Measurements from ENCODE around the gene GPR146. TPM values are rescaled to one million over a fixed set of nuclear protein-coding genes. Genes with fewer than 3 reads are reported as not detected.

GPR146 gene
- total RNA-seq, 1 experiment from 2014 or later, result 1.8 TPM

- H3K36me3 ChIP-seq (ENCODE audit: control insufficient read depth, insufficient read depth, low read length), result no peaks in the 10 kb centered on the region
- no peaks in the 10 kb centered on the region for H3K9me3 ChIP-seq
- no peak for TF ChIP-seq CTCF (IDR thresholded peaks at IDR 0.05; ENCODE audit: insufficient read depth in 1 of 2, low read depth in 1 of 2, low read length in 1 of 2, severe bottlenecking in 1 of 2, unreplicated experiment in 1 of 2)
- H3K27ac Mint-ChIP-seq (ENCODE audit: unreplicated experiment), result no peak overlapping the region
- no TSS peak for BruUV-seq (replicated peaks)
- no peak for DNase-seq
- no peaks in the 10 kb centered on the region for H3K27me3 Mint-ChIP-seq (ENCODE audit: insufficient read depth, unreplicated experiment)
- H3K4me3 Mint-ChIP-seq (ENCODE audit: unreplicated experiment), result no peak overlapping the region
- POLR2A ChIA-PET, result no interaction called here
- no peaks in the 10 kb centered on the region for H3K27me3 ChIP-seq (replicated peaks; ENCODE audit: control insufficient read depth, insufficient read depth, low read length)
- no peaks in the 10 kb centered on the region for H3K9me3 Mint-ChIP-seq (ENCODE audit: unreplicated experiment)
- H3K4me1 ChIP-seq, result no peaks in the 10 kb centered on the region
- CTCF ChIA-PET, result interaction anchor here (0.6 kb wide), 1 partner anchor 1370 kb away, joined by 4 read pairs; no protein-coding TSS in a partner anchor
- no peak overlapping the region for H3K4me3 ChIP-seq (ENCODE audit: low read depth, low read length)
- H3K36me3 Mint-ChIP-seq (ENCODE audit: insufficient read depth, unreplicated experiment), result peaks cover 14% of the 10 kb centered on the region
- H3K4me1 Mint-ChIP-seq (ENCODE audit: low read depth, unreplicated experiment), result no peaks in the 10 kb centered on the region
- intact Hi-C loops (cut with micrococcal nuclease; ENCODE audit: unreplicated experiment), result no loop called here
Measured at GRCh38 chr7:1074593-1075431, 30.5 kb downstream of the GPR146 start.

- no peak overlapping the region for H3K27ac Mint-ChIP-seq (ENCODE audit: unreplicated experiment)
- no peaks in the 10 kb centered on the region for H3K9me3 Mint-ChIP-seq (ENCODE audit: unreplicated experiment)
- TF ChIP-seq CTCF (IDR thresholded peaks at IDR 0.05; ENCODE audit: insufficient read depth in 1 of 2, low read depth in 1 of 2, low read length in 1 of 2, severe bottlenecking in 1 of 2, unreplicated experiment in 1 of 2), result no peak
- no peaks in the 10 kb centered on the region for H3K9me3 ChIP-seq
- H3K36me3 Mint-ChIP-seq (ENCODE audit: insufficient read depth, unreplicated experiment), result peaks cover 4% of the 10 kb centered on the region
- H3K4me1 ChIP-seq, result no peaks in the 10 kb centered on the region
- no peaks in the 10 kb centered on the region for H3K27me3 Mint-ChIP-seq (ENCODE audit: insufficient read depth, unreplicated experiment)
- no peak for DNase-seq
- H3K4me3 ChIP-seq (ENCODE audit: low read depth, low read length), result no peak overlapping the region
- H3K36me3 ChIP-seq (ENCODE audit: control insufficient read depth, insufficient read depth, low read length), result no peaks in the 10 kb centered on the region
- H3K4me1 Mint-ChIP-seq (ENCODE audit: low read depth, unreplicated experiment), result no peaks in the 10 kb centered on the region
- BruUV-seq (replicated peaks), result no TSS peak
- ChIA-PET POLR2A (interaction anchor here (0.6 kb wide), 1 partner anchor 110 kb away, joined by 3 read pairs; no protein-coding TSS in a partner anchor), CTCF (interaction anchor here (0.6 kb wide), 1 partner anchor 99 kb away, joined by 3 read pairs; no protein-coding TSS in a partner anchor)
- no peaks in the 10 kb centered on the region for H3K27me3 ChIP-seq (replicated peaks; ENCODE audit: control insufficient read depth, insufficient read depth, low read length)
- no peak overlapping the region for H3K4me3 Mint-ChIP-seq (ENCODE audit: unreplicated experiment)
- intact Hi-C loops (cut with micrococcal nuclease; ENCODE audit: unreplicated experiment), result no loop called here
Measured at GRCh38 chr7:1076184-1077072, 32.1 kb downstream of the GPR146 start.

- no TSS peak for BruUV-seq (replicated peaks)
- no peaks in the 10 kb centered on the region for H3K4me1 Mint-ChIP-seq (ENCODE audit: low read depth, unreplicated experiment)
- TF ChIP-seq CTCF (IDR thresholded peaks at IDR 0.05; ENCODE audit: insufficient read depth in 1 of 2, low read depth in 1 of 2, low read length in 1 of 2, severe bottlenecking in 1 of 2, unreplicated experiment in 1 of 2), result no peak
- H3K27me3 Mint-ChIP-seq (ENCODE audit: insufficient read depth, unreplicated experiment), result no peaks in the 10 kb centered on the region
- no peak overlapping the region for H3K4me3 Mint-ChIP-seq (ENCODE audit: unreplicated experiment)
- no peak for DNase-seq
- no peak overlapping the region for H3K4me3 ChIP-seq (ENCODE audit: low read depth, low read length)
- ChIA-PET POLR2A (no interaction called here), CTCF (no interaction called here)
- no peaks in the 10 kb centered on the region for H3K4me1 ChIP-seq
- no peaks in the 10 kb centered on the region for H3K36me3 ChIP-seq (ENCODE audit: control insufficient read depth, insufficient read depth, low read length)
- H3K9me3 ChIP-seq, result no peaks in the 10 kb centered on the region
- H3K27me3 ChIP-seq (replicated peaks; ENCODE audit: control insufficient read depth, insufficient read depth, low read length), result no peaks in the 10 kb centered on the region
- peaks cover 4% of the 10 kb centered on the region for H3K36me3 Mint-ChIP-seq (ENCODE audit: insufficient read depth, unreplicated experiment)
- H3K9me3 Mint-ChIP-seq (ENCODE audit: unreplicated experiment), result no peaks in the 10 kb centered on the region
- no peak overlapping the region for H3K27ac Mint-ChIP-seq (ENCODE audit: unreplicated experiment)
- intact Hi-C loops (cut with micrococcal nuclease; ENCODE audit: unreplicated experiment), result no loop called here
Measured at GRCh38 chr7:1078519-1078918, 34.2 kb downstream of the GPR146 start.
